Lower leg skin (tissue), 4 donors: ENCODE measurements around the gene GDF2. TPM values are rescaled to one million over a fixed set of nuclear protein-coding genes. Genes with fewer than 3 reads are reported as not detected.

Source experiments
- DNase-seq, 2 donors: peaks; one replicate each; pipeline ENCODE4 v3.0.0-alpha.2; 2019; ENCODE audit warnings: low spot score in 2 of 2
- H3K4me3 ChIP-seq: fragments of 200-600 bp; sonication (generic); 2 replicates; pipeline ENCODE4 v1.5.1; 2017; ENCODE audit warnings: mild to moderate bottlenecking, low read depth; ENCODE audit not compliant: poor library complexity, severe bottlenecking
- POLR2A ChIP-seq, 2 donors: fragments of 450-650 bp; IDR thresholded peaks; one replicate each; pipeline ENCODE4 v1.6.1; 2016 to 2017; ENCODE audit warnings: antibody characterized with exemption in 2 of 2, mild to moderate bottlenecking in 1 of 2, moderate library complexity in 1 of 2
- WGBS, 2 donors: methylation state at CpG; one replicate each; pipeline ENCODE4 v1.1.5; 2018; 5-methylcytosine and 5-hydroxymethylcytosine counted together
- intact Hi-C: fragments of 100-400 bp; cut with DNase I; formaldehyde crosslinking; loops from one replicate; pipeline ENCODE4 v1.15.0; 2023; ENCODE audit warnings: low total_unique reads
- total RNA-seq, 4 donors: library from RNA; depleted of rRNA; stranded (reverse); fragments of >200 nt; gene quantifications; one replicate each; pipeline ENCODE4 v1.1.0, GENCODE V29; 2016
- TF ChIP-seq, protein P1 (sequence below), 3 donors: fragments of 450-650 bp; IDR thresholded peaks; one replicate each; pipeline ENCODE4 v1.5.1; 2016; ENCODE audit warnings: antibody characterized with exemption in 3 of 3, mild to moderate bottlenecking in 3 of 3, moderate library complexity in 2 of 3

Gene GDF2
- total RNA-seq, 4 donors from 2014 or later: not detected

DNA sequence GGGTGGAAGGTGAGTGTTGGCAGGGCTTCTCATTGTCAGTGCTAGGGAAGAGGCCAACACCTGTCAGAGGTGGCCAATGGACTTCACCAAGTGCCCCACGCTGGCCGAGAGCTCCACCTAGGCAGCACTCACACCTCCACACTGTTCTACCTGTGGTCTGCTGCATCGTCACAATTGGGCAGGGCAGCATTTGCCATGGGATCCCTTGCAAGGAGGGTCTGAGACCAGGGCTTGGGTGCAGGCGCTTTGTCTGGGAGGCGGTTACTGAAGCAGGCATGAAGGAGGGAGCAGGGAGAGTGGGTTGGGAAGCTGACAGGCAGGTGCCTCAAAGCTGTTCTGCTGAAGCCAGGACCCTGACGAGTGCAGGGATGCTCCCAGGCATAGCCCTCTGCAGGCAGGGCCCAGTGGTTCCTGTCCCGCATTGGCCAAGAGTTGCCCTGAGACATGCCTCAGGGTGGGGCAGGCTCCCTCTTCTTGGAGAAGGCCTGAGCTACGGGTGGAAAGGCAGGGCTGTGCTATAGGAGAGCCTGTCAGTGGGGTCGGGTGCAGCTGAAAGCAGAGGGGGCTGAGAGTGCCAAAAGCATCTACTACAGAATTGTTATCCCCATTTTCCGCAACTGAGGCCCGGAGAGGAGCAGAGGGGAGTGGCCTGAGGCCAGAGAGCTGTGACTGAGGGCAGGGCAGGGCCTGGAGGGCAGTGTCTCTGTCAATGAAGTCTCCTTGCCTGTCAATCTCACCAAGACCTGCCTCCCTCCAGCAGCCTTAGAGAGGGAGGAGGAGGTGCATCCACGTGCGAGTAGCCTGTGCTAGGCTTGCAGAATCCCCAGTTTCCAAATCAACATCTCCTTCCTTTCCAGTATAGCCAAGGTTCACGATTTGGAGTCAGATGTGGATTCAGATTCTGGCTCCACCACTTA lies 29.9 kb downstream of the GDF2 start:
- no peak for DNase-seq
- no peak overlapping the region for H3K4me3 ChIP-seq
- WGBS, 2 donors: 79 to 84% methylated on average over 14 of the region's 14 CpGs
- TF ChIP-seq POLR2A (IDR thresholded peaks at IDR 0.05): no peak
- TF ChIP-seq, protein P1, sequence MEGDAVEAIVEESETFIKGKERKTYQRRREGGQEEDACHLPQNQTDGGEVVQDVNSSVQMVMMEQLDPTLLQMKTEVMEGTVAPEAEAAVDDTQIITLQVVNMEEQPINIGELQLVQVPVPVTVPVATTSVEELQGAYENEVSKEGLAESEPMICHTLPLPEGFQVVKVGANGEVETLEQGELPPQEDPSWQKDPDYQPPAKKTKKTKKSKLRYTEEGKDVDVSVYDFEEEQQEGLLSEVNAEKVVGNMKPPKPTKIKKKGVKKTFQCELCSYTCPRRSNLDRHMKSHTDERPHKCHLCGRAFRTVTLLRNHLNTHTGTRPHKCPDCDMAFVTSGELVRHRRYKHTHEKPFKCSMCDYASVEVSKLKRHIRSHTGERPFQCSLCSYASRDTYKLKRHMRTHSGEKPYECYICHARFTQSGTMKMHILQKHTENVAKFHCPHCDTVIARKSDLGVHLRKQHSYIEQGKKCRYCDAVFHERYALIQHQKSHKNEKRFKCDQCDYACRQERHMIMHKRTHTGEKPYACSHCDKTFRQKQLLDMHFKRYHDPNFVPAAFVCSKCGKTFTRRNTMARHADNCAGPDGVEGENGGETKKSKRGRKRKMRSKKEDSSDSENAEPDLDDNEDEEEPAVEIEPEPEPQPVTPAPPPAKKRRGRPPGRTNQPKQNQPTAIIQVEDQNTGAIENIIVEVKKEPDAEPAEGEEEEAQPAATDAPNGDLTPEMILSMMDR (IDR thresholded peaks at IDR 0.05): no peak
- intact Hi-C loops: no loop called here

DNA sequence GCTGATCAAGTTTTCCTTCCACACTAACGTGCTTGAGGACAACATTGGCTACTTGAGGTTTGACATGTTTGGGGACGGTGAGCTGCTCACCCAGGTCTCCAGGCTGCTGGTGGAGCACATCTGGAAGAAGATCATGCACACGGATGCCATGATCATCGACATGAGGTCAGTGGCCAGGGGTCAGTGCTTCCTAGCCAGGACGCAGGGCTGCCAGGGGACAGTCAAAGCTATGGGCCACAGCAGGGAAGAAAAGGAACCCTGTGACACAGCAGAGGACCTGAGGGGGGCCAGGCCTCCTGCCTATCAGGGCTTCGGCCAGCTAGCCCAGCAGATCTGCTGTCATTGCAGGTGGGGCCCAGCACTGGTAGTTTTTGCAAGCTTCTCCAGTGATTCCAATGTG lies 31.1 kb downstream of the GDF2 start:
- H3K4me3 ChIP-seq: no peak overlapping the region
- no peak for DNase-seq
- WGBS, 2 donors: 88 to 99% methylated on average over 5 to 6 of the region's 6 CpGs
- TF ChIP-seq, protein P1 (IDR thresholded peaks at IDR 0.05): no peak
- no peak for TF ChIP-seq POLR2A (IDR thresholded peaks at IDR 0.05)
- intact Hi-C loops: no loop called here

DNA sequence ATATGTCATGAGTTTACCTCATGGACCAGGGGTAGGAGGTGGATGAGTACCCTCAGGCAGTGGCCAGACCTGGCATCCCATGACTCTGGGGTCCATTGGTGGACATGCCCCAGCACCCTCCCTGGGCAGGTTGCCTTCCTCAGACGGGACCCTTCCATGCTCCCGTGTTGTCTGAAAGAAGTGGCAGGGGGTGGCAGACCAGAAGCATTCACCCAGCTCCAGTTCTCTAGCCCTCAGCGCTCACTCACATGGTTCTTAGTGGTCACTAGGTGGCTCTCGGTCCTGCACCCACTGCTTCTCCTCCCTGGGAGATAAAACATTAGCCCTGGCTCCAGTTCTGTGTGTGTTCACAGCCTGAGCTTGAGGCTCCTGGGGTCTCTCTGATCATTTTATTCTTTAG lies 31.9 kb downstream of the GDF2 start:
- intact Hi-C loops: no loop called here
- no peak for DNase-seq
- TF ChIP-seq, protein P1 (IDR thresholded peaks at IDR 0.05): no peak
- 75 to 83% methylated on average over 4 of the region's 4 CpGs for WGBS, 2 donors
- no peak overlapping the region for H3K4me3 ChIP-seq

DNA sequence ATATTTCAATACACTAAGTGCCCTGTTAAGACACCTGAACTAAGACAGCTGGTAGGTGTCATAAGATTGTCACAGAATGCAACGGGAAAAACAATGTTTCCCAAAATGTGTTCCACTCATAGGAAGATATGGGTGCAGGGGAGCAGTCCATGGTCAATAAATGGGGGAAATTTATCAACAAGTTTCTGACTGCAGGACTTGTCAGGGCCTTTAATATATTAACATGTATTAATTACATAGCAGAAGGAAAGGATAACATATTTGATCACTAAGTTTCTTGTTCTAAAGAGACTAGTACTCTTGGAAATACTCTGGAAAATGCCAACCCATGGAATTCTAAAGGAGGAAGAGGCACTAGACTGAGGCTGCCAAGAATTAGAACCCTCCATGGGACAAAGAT lies 32.6 kb downstream of the GDF2 start:
- intact Hi-C loops: no loop called here
- TF ChIP-seq, protein P1 (IDR thresholded peaks at IDR 0.05): no peak
- TF ChIP-seq POLR2A (IDR thresholded peaks at IDR 0.05): no peak
- 85 to 92% methylated on average over 1 of the region's 1 CpG for whole genome bisulfite sequencing, 2 donors
- H3K4me3 ChIP-seq: no peak overlapping the region
- no peak for DNase-seq

DNA sequence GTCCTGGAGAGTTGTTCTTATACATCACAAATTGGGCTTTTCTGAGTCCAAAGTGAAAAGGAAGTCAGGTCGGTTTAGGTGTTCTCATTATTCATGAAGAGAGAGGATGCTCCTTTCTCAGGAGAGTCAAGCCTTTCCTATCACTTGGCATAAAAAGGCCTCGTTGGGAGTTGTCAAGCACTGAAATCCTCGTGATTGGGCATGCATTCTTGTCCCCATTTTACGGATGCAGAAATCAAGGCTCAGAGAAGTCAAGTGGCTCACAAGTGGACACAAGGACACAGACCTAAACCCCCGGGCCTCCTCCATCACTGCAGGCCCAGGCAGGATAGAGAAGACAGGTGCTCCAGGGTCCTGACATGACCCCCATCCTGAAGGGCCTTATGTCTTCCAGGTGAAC lies 34.5 kb downstream of the GDF2 start:
- no peak overlapping the region for H3K4me3 ChIP-seq
- WGBS, 2 donors: 79 to 82% methylated on average over 4 to 5 of the region's 5 CpGs
- intact Hi-C loops: no loop called here
- no peak for TF ChIP-seq POLR2A (IDR thresholded peaks at IDR 0.05)
- TF ChIP-seq, protein P1 (IDR thresholded peaks at IDR 0.05): no peak
- no peak for DNase-seq
